ENCODE data around the gene SKI.

DNA sequence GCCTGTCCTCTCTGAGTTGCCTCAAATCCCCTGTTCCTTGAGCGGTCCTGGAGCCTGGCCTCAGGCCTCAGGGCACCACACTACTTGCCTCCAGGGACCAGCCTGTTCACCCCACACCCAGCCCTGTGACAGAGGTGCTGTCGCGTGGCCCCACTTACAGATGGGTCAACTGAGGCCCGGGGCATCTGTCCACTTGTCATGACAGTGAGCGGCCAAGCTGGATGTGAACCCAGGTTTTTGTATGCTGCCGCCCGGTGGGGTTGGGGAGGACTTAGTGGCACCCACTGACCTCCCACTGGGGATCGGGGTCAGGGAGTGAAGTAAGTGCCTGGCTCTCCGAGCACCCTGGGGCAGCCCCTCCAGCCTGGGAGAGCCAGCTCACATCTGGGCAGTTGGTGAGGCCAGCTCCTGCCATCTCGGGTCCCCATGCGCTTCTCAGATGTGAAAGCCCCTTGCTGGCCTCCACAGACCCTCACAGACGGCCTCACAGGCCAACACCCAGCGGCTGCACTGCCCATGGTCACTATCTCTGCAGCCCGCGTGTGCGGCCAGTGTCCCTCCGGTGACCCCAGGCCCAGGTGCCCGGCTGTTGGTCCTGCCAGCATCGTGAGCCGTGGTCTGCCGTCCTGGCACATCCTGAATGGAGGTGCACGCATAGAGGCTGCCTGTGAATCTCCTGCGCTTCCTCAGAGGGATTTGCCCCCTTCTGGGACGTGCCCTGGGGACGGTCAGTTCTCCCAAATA, 24.3 kb upstream of the SKI start:
- TF ChIP-seq, protein P1, sequence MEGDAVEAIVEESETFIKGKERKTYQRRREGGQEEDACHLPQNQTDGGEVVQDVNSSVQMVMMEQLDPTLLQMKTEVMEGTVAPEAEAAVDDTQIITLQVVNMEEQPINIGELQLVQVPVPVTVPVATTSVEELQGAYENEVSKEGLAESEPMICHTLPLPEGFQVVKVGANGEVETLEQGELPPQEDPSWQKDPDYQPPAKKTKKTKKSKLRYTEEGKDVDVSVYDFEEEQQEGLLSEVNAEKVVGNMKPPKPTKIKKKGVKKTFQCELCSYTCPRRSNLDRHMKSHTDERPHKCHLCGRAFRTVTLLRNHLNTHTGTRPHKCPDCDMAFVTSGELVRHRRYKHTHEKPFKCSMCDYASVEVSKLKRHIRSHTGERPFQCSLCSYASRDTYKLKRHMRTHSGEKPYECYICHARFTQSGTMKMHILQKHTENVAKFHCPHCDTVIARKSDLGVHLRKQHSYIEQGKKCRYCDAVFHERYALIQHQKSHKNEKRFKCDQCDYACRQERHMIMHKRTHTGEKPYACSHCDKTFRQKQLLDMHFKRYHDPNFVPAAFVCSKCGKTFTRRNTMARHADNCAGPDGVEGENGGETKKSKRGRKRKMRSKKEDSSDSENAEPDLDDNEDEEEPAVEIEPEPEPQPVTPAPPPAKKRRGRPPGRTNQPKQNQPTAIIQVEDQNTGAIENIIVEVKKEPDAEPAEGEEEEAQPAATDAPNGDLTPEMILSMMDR (IDR thresholded peaks at IDR 0.05; ENCODE audit: borderline replicate concordance, extremely low read depth, low read length, poor library complexity, severe bottlenecking): no peak
- no peak for TF ChIP-seq EZH2 (IDR thresholded peaks at IDR 0.05; ENCODE audit: borderline replicate concordance, low read depth, low read length, severe bottlenecking)
